Measurements from ENCODE around the gene SLC6A6. TPM values are rescaled to one million over a fixed set of nuclear protein-coding genes. Genes with fewer than 3 reads are reported as not detected.

The SLC6A6 gene
- 10 to 100 TPM; 15.0 to 36.2 (median 23.7) TPM for total RNA-seq

- peak; percentile 99 for DNase-seq (ENCODE audit: extremely low spot score)
- intact Hi-C loops (cut with DNase I): loop anchor here (5.0 kb wide), 2 partner anchors 50 to 65 kb away; no protein-coding TSS in a partner anchor
- peak within 1 kb of the TSS; percentile 60 to 79 (median 74) for H3K4me3 ChIP-seq
- H3K27me3 ChIP-seq: no peaks in the 10 kb centered on the region
- no peaks in the 10 kb centered on the region for H3K9me3 ChIP-seq
- peak; percentile 49 to 59 (median 53) for TF ChIP-seq CTCF (IDR thresholded peaks at IDR 0.05)
- TF ChIP-seq POLR2AphosphoS5 (IDR thresholded peaks at IDR 0.05): peak; percentile 74 to 91
- TF ChIP-seq EP300 (IDR thresholded peaks at IDR 0.05): no peak
- 0% methylated on average over 20 of the region's 59 CpGs for WGBS
- H3K36me3 ChIP-seq: no peaks in the 10 kb centered on the region
- peaks cover 32 to 53% (median 51%) of the 10 kb centered on the region in 4 donors for H3K4me1 ChIP-seq
- H3K27ac ChIP-seq (replicated peaks in 1 of 4): peak within 1 kb of the TSS; percentile 88 to 89 (median 89)
Observed at GRCh38 chr3:14402304-14402811, at the start of gene SLC6A6. SLC6A6 (plus strand) TSS chr3:14402606; CDS start chr3:14443635, 41,029 bp downstream.

GRCh38 chr3:14353502-14353901 is 48.9 kb upstream of the SLC6A6 start:
- intact Hi-C loops (cut with DNase I): no loop called here
- DNase-seq (ENCODE audit: extremely low spot score): no peak
- Histone ChIP-seq H3K36me3 (no peaks in the 10 kb centered on the region), H3K4me3 (no peak overlapping the region), H3K9me3 (no peaks in the 10 kb centered on the region), H3K27me3 (no peaks in the 10 kb centered on the region), H3K27ac (replicated peaks in 1 of 4) (no peak overlapping the region), H3K4me1 (peaks cover 4 to 8% (median 7%) of the 10 kb centered on the region in 4 donors)
- WGBS: 92% methylated on average over 1 of the region's 1 CpG
- TF ChIP-seq POLR2A (IDR thresholded peaks at IDR 0.05; ENCODE audit: low read depth) (no peak), CTCF (IDR thresholded peaks at IDR 0.05) (no peak), EP300 (IDR thresholded peaks at IDR 0.05) (no peak), POLR2AphosphoS5 (IDR thresholded peaks at IDR 0.05) (no peak)

GRCh38 chr3:14357463-14357862 is 44.9 kb upstream of the SLC6A6 start:
- H3K36me3 ChIP-seq: no peaks in the 10 kb centered on the region
- no peak overlapping the region for H3K27ac ChIP-seq (replicated peaks in 1 of 4)
- H3K9me3 ChIP-seq: no peaks in the 10 kb centered on the region
- H3K4me1 ChIP-seq: peaks cover 7 to 15% (median 12%) of the 10 kb centered on the region in 4 donors
- intact Hi-C loops (cut with DNase I): no loop called here
- H3K27me3 ChIP-seq: no peaks in the 10 kb centered on the region
- DNase-seq (ENCODE audit: extremely low spot score): no peak
- 58% methylated on average over 1 of the region's 1 CpG for WGBS
- H3K4me3 ChIP-seq: no peak overlapping the region
- no peak for TF ChIP-seq POLR2A (IDR thresholded peaks at IDR 0.05; ENCODE audit: low read depth)
- TF ChIP-seq CTCF (IDR thresholded peaks at IDR 0.05): no peak
- TF ChIP-seq EP300 (IDR thresholded peaks at IDR 0.05): no peak
- TF ChIP-seq POLR2AphosphoS5 (IDR thresholded peaks at IDR 0.05): no peak

GRCh38 chr3:14358426-14359211 is 43.8 kb upstream of the SLC6A6 start:
- no peaks in the 10 kb centered on the region for H3K9me3 ChIP-seq
- no peaks in the 10 kb centered on the region for H3K36me3 ChIP-seq
- intact Hi-C loops (cut with DNase I): no loop called here
- 37% methylated on average over 23 of the region's 26 CpGs for WGBS
- TF ChIP-seq POLR2A (IDR thresholded peaks at IDR 0.05; ENCODE audit: low read depth) (no peak), POLR2AphosphoS5 (IDR thresholded peaks at IDR 0.05) (peak; percentile 32 to 51)
- peak overlapping the region; percentile 45 to 65 (median 57) for H3K27ac ChIP-seq (replicated peaks in 1 of 4)
- peak overlapping the region in 3 of 4 donors; percentile 18 to 31 (median 20) for H3K4me3 ChIP-seq
- peaks cover 7 to 15% (median 12%) of the 10 kb centered on the region in 4 donors for H3K4me1 ChIP-seq
- DNase-seq (ENCODE audit: extremely low spot score): no peak
- H3K27me3 ChIP-seq: no peaks in the 10 kb centered on the region

GRCh38 chr3:14359348-14359747 is 43.1 kb upstream of the SLC6A6 start:
- Histone ChIP-seq H3K36me3 (no peaks in the 10 kb centered on the region), H3K4me1 (peaks cover 7 to 15% (median 12%) of the 10 kb centered on the region in 4 donors), H3K27ac (replicated peaks in 1 of 4) (no peak overlapping the region), H3K4me3 (no peak overlapping the region), H3K9me3 (no peaks in the 10 kb centered on the region), H3K27me3 (no peaks in the 10 kb centered on the region)
- DNase-seq (ENCODE audit: extremely low spot score): no peak
- intact Hi-C loops (cut with DNase I): no loop called here
- TF ChIP-seq EP300 (IDR thresholded peaks at IDR 0.05) (no peak), POLR2AphosphoS5 (IDR thresholded peaks at IDR 0.05) (no peak), CTCF (IDR thresholded peaks at IDR 0.05) (no peak), POLR2A (IDR thresholded peaks at IDR 0.05; ENCODE audit: low read depth) (no peak)
- 83% methylated on average over 3 of the region's 3 CpGs for WGBS
